Ectodermal cell (in vitro differentiated cells): ENCODE results near the gene ENOX1.

Experiments
- H3K27ac ChIP-seq: 2 replicates; pipeline ENCODE4 v1.7.0; 2013; ENCODE audit warnings: mild to moderate bottlenecking, low read depth, low read length; ENCODE audit not compliant: insufficient read depth, poor library complexity, severe bottlenecking
- H3K27me3 ChIP-seq: 2 replicates; pipeline ENCODE4 v1.7.0; 2013; ENCODE audit warnings: mild to moderate bottlenecking, low read length; ENCODE audit not compliant: insufficient read depth, control insufficient read depth, poor library complexity, severe bottlenecking
- H3K36me3 ChIP-seq: one replicate; pipeline ENCODE4 v1.7.0; 2013; ENCODE audit warnings: low read length; ENCODE audit not compliant: control insufficient read depth, insufficient read depth
- H3K4me1 ChIP-seq: one replicate; pipeline ENCODE4 v1.7.0; 2013; ENCODE audit warnings: low read length; ENCODE audit not compliant: control insufficient read depth, insufficient read depth
- H3K4me3 ChIP-seq: 2 replicates; pipeline ENCODE4 v1.7.0; 2013; ENCODE audit warnings: low read depth, low read length, control low read depth; ENCODE audit not compliant: insufficient read depth
- H3K9me3 ChIP-seq: 2 replicates; pipeline ENCODE4 v1.7.0; 2013; ENCODE audit warnings: mild to moderate bottlenecking, low read length, moderate library complexity; ENCODE audit not compliant: control insufficient read depth
- WGBS, 2 experiments: methylation state at CpG; one replicate each; pipeline ENCODE4 v1.1.7; 2013; ENCODE audit warnings: missing lambda C conversion rate in 2 of 2; 5-methylcytosine and 5-hydroxymethylcytosine counted together

Gene ENOX1

DNA sequence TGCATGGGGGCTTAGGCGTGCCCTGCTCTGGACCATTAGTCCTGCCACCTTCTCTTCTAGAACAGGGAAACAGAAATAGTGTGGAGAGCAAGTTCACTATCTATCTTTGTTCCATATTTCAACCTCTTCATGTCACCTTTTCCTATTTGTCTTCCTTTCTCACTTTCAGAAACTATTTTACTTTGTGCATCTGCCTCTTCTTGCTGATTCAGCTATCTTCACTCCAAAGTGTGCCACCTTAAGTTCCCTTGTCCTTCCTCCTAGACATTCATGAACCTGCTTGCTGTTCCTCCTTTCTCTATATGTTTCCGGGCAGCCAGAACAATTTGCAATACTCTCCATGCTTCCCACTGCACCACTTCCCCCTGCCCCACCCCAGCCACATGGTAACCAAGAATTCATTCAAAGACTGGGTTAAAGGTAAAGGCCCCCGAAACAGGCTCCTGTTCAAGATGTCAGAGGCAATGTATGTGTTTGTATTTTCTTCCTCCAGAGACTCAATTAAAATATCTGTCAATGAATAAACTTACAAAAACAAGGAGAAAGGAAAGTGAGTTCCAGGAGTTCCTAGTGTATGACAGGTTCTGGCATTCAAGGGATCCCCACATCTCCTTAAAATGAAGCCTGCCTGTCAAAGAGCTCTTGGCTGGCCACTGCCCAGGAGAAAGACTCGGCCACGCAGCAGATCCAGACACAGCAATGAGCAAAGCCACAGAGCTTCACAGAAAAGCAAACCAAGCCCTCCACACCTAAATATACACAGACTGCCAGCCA is 495.3 kb downstream of the ENOX1 start:
- Histone ChIP-seq H3K36me3 (no peaks in the 10 kb centered on the region), H3K27me3 (no peaks in the 10 kb centered on the region), H3K4me3 (no peak overlapping the region), H3K9me3 (no peaks in the 10 kb centered on the region), H3K27ac (no peak overlapping the region), H3K4me1 (no peaks in the 10 kb centered on the region)
- 86 to 92% methylated on average over 4 of the region's 5 CpGs for WGBS, 2 experiments

GRCh38 chr13:43289470-43290255 is 497.1 kb downstream of the ENOX1 start:
- Histone ChIP-seq H3K36me3 (no peaks in the 10 kb centered on the region), H3K27me3 (no peaks in the 10 kb centered on the region), H3K27ac (no peak overlapping the region), H3K9me3 (no peaks in the 10 kb centered on the region), H3K4me3 (no peak overlapping the region), H3K4me1 (peaks cover 6% of the 10 kb centered on the region)
- WGBS, 2 experiments: 70 to 77% methylated on average over 6 of the region's 6 CpGs

- Histone ChIP-seq H3K27ac (no peak overlapping the region), H3K4me3 (no peak overlapping the region), H3K4me1 (peaks cover 6% of the 10 kb centered on the region), H3K27me3 (no peaks in the 10 kb centered on the region), H3K9me3 (no peaks in the 10 kb centered on the region), H3K36me3 (no peaks in the 10 kb centered on the region)
- 92 to 100% methylated on average over 1 of the region's 1 CpG for WGBS, 2 experiments
Measured at GRCh38 chr13:43286751-43287150, 500.0 kb downstream of the ENOX1 start.

DNA sequence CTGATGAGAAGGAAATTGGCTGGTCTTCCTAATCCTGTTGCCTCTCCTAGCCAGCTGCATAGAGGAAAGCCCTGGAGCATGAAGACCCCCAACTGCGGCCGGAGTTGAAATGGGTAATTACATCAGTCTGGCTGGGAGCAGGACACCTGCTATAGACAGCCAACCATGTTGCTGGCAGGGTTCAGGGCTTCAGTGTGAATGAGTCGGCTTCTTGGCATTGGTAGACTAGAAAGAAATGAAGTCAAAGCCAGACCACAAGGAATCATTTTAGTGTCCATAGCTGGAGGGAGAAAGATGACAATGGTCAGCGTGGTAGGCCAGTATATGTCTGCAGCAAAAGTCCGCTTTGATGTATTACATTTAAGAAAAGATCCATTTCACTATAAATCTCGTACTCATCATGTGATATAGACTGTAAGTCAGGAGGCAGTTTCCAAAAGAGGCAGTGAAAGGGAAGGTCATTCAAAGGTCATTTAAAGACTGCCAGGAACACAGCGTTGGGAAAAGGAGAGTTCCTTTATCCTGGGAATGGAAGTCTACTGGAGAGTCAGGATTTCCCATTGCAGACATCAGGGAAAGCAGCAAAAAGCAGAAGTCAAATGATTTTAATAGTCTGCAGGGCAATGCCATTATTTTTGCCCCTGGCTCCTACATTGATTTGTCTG is 500.7 kb downstream of the ENOX1 start:
- no peaks in the 10 kb centered on the region for H3K9me3 ChIP-seq
- H3K27me3 ChIP-seq: no peaks in the 10 kb centered on the region
- H3K36me3 ChIP-seq: no peaks in the 10 kb centered on the region
- H3K4me3 ChIP-seq: no peak overlapping the region
- peaks cover 6% of the 10 kb centered on the region for H3K4me1 ChIP-seq
- 75 to 80% methylated on average over 7 of the region's 7 CpGs for WGBS, 2 experiments
- H3K27ac ChIP-seq: no peak overlapping the region

GRCh38 chr13:43284162-43284561 is 502.6 kb downstream of the ENOX1 start:
- Histone ChIP-seq H3K4me3 (no peak overlapping the region), H3K27ac (no peak overlapping the region), H3K9me3 (no peaks in the 10 kb centered on the region), H3K27me3 (no peaks in the 10 kb centered on the region), H3K4me1 (peaks cover 6% of the 10 kb centered on the region), H3K36me3 (no peaks in the 10 kb centered on the region)
- 95 to 98% methylated on average over 3 of the region's 3 CpGs for WGBS, 2 experiments

DNA sequence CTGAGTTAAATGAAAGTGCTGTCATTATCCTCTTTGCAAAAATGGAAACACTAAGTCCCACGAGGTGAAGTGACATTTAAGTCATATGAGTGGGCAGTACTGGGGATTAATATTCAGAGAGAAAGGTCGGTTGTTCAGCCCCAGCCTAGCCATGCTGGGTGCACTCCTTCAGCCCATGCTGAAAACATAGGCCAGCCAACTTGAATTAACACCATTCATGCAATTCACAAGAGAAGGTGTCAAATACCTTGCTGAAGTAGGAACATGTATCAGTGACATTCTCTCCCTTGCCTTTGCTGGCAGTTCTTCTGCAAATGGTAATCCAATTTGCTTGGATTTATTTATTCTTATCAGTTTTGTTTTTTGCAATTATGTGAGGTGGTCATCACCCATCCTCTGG is 507.1 kb downstream of the ENOX1 start:
- Histone ChIP-seq H3K9me3 (no peaks in the 10 kb centered on the region), H3K36me3 (no peaks in the 10 kb centered on the region)
- 78 to 87% methylated on average over 2 of the region's 2 CpGs for WGBS, 2 experiments

DNA sequence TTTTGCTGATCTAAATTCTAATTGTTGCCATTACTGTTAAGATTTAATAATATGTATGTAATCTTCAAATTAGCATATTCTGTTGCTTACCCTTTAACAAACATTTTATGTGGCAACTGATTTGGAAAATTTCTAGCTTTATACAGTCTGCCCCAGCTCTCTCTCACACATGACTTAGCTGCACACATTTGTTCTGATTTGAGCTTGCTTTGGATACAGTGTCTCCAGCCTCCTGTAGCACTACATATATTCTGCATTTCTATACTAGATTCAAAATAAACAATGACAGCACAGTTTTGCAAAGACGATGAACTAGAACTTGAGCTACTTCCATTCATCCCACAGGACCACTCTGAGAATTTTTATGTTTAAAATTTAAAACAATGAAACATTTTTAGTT is 508.6 kb downstream of the ENOX1 start:
- Histone ChIP-seq H3K4me1 (no peaks in the 10 kb centered on the region), H3K36me3 (no peaks in the 10 kb centered on the region)
- 100% methylated on average over 1 of the region's 1 CpG for WGBS, 2 experiments

More for the DNA sequence above, 507.1 kb downstream of the ENOX1 start:
- no peak overlapping the region for H3K4me3 ChIP-seq
- no peaks in the 10 kb centered on the region for H3K27me3 ChIP-seq
- no peak overlapping the region for H3K27ac ChIP-seq
- H3K4me1 ChIP-seq: no peaks in the 10 kb centered on the region

GRCh38 chr13:43277142-43277541 is 509.6 kb downstream of the ENOX1 start:
- no peak overlapping the region for H3K27ac ChIP-seq
- H3K9me3 ChIP-seq: no peaks in the 10 kb centered on the region
- H3K4me3 ChIP-seq: no peak overlapping the region
- H3K4me1 ChIP-seq: no peaks in the 10 kb centered on the region
- no peaks in the 10 kb centered on the region for H3K27me3 ChIP-seq
- no peaks in the 10 kb centered on the region for H3K36me3 ChIP-seq
- WGBS, 2 experiments: 89 to 94% methylated on average over 3 of the region's 3 CpGs

More for the DNA sequence above, 508.6 kb downstream of the ENOX1 start:
- Histone ChIP-seq H3K4me3 (no peak overlapping the region), H3K9me3 (no peaks in the 10 kb centered on the region), H3K27me3 (no peaks in the 10 kb centered on the region), H3K27ac (no peak overlapping the region)

DNA sequence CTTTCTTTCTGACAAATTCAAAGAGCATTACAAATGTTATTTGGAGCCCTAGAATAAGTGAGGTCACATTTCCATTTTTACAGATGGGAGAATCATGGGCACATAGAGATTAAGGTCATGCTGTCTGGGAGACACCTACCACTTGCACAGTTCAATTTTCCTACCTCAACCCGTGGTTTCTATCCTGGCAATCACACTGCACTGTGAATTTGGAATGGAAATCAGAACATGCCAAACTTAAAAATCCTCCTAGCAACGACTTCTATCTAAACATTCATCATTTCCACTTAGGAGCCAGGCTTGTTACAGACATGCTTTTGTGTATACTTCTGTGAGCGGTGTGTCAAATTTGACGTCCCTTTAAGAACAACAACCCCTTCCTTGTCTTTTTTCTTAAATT is 511.9 kb downstream of the ENOX1 start:
- Histone ChIP-seq H3K27ac (no peak overlapping the region), H3K9me3 (no peaks in the 10 kb centered on the region), H3K27me3 (no peaks in the 10 kb centered on the region), H3K36me3 (no peaks in the 10 kb centered on the region), H3K4me1 (no peaks in the 10 kb centered on the region), H3K4me3 (no peak overlapping the region)
- 88 to 94% methylated on average over 2 to 4 of the region's 4 CpGs for WGBS, 2 experiments

DNA sequence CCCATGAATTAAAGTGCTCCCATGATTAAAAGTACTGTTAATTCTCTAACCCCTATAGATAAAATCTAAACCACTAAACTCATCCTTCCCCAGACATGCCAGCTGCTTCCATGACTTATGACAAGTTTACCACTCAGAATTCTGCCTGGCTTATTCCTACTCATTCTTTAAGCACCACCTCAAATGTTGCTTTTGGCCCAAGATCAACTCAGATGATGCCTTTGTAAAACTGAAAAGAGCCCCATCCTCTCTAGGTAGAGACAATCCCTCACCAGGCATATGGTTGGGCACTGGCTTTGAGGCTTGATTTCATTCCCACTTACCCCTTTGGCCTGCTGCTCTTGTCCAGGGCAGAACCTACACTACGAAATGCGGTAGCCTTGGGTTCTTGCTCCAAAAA is 513.4 kb downstream of the ENOX1 start:
- WGBS, 2 experiments: 90 to 95% methylated on average over 2 of the region's 2 CpGs
- Histone ChIP-seq H3K27ac (no peak overlapping the region), H3K4me1 (peaks cover 7% of the 10 kb centered on the region), H3K4me3 (no peak overlapping the region), H3K27me3 (no peaks in the 10 kb centered on the region), H3K36me3 (no peaks in the 10 kb centered on the region), H3K9me3 (no peaks in the 10 kb centered on the region)
